ENCODE results near the gene RASA2.

DNA sequence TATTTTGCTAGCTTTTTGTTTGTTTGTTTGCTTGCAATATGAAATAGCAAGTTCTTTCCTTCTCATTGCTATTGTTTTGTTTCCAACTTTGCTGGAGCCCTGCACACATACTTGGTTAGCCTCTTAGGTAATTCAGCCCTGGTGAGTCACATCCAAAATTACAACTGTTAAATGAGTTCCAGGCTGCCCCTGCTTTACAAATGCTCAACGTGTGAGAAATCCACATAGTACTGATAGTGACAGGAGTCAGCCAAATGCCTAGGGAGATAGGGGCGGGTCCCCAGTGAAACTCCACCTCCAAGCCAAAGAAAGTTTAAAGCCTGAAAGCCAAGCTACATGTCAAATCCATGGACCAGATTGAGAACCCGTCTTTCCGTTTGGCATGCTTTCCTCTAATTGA lies 169.9 kb downstream of the RASA2 start:
- TF ChIP-seq, protein P1, sequence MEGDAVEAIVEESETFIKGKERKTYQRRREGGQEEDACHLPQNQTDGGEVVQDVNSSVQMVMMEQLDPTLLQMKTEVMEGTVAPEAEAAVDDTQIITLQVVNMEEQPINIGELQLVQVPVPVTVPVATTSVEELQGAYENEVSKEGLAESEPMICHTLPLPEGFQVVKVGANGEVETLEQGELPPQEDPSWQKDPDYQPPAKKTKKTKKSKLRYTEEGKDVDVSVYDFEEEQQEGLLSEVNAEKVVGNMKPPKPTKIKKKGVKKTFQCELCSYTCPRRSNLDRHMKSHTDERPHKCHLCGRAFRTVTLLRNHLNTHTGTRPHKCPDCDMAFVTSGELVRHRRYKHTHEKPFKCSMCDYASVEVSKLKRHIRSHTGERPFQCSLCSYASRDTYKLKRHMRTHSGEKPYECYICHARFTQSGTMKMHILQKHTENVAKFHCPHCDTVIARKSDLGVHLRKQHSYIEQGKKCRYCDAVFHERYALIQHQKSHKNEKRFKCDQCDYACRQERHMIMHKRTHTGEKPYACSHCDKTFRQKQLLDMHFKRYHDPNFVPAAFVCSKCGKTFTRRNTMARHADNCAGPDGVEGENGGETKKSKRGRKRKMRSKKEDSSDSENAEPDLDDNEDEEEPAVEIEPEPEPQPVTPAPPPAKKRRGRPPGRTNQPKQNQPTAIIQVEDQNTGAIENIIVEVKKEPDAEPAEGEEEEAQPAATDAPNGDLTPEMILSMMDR (IDR thresholded peaks at IDR 0.05), result no peak
- no peak for TF ChIP-seq EP300 (IDR thresholded peaks at IDR 0.05)
- TF ChIP-seq POLR2A (IDR thresholded peaks at IDR 0.05), result no peak

All from upper lobe of left lung (tissue), 4 donors.